Left ventricle myocardium inferior (tissue), 1 donor: ENCODE measurements around the gene CHSY1. TPM values are rescaled to one million over a fixed set of nuclear protein-coding genes. Genes with fewer than 3 reads are reported as not detected.

ENCODE experiments used
- DNase-seq: peaks from one replicate; pipeline ENCODE4 v3.0.0-alpha.2; 2020
- H3K27ac ChIP-seq: fragments of 200-600 bp; replicated peaks from 2 replicates; pipeline ENCODE4 v1.8.0; 2021
- H3K27me3 ChIP-seq: fragments of 200-600 bp; 2 replicates; pipeline ENCODE4 v1.8.0; 2021; ENCODE audit warnings: low read depth
- H3K36me3 ChIP-seq: fragments of 200-600 bp; 2 replicates; pipeline ENCODE4 v1.8.0; 2021
- H3K4me1 ChIP-seq: fragments of 200-600 bp; 2 replicates; pipeline ENCODE4 v1.8.0; 2021
- H3K4me3 ChIP-seq: fragments of 200-600 bp; 2 replicates; pipeline ENCODE4 v1.8.0; 2021; ENCODE audit warnings: mild to moderate bottlenecking, moderate library complexity
- H3K9me3 ChIP-seq: fragments of 200-600 bp; replicated peaks from 2 replicates; pipeline ENCODE4 v1.8.0; 2021
- intact Hi-C: fragments of 100-400 bp; cut with micrococcal nuclease; formaldehyde crosslinking; loops from one replicate; pipeline ENCODE4 v1.11.0; 2022
- total RNA-seq: library from RNA; stranded (reverse); fragmentation: NEBNext Ultra II Directional; extraction: Animal tissue kit (Norgen Biotek cat#: 25700); gene quantifications from one replicate; pipeline ENCODE4 v1.2.1, GENCODE V29; 2021
- TF ChIP-seq, protein P1 (sequence below): fragments of 200-600 bp; IDR thresholded peaks from 2 replicates; pipeline ENCODE4 v1.8.0; 2021; ENCODE audit warnings: antibody characterized with exemption, mild to moderate bottlenecking, borderline replicate concordance
- donor health status: DM: no; HTN: yes; CAD: no; lungs with severe emphysema.

Gene CHSY1
- total RNA-seq, 1 donor from 2014 or later, result 15.1 TPM

GRCh38 chr15:101175401-101175800 lies 76.4 kb downstream of the CHSY1 start:
- Histone ChIP-seq H3K27me3 (no peaks in the 10 kb centered on the region), H3K4me1 (peaks cover 56% of the 10 kb centered on the region), H3K4me3 (no peak overlapping the region), H3K27ac (peak overlapping the region; percentile 83), H3K36me3 (peaks cover 41% of the 10 kb centered on the region), H3K9me3 (peaks cover 6% of the 10 kb centered on the region)
- TF ChIP-seq, protein P1, sequence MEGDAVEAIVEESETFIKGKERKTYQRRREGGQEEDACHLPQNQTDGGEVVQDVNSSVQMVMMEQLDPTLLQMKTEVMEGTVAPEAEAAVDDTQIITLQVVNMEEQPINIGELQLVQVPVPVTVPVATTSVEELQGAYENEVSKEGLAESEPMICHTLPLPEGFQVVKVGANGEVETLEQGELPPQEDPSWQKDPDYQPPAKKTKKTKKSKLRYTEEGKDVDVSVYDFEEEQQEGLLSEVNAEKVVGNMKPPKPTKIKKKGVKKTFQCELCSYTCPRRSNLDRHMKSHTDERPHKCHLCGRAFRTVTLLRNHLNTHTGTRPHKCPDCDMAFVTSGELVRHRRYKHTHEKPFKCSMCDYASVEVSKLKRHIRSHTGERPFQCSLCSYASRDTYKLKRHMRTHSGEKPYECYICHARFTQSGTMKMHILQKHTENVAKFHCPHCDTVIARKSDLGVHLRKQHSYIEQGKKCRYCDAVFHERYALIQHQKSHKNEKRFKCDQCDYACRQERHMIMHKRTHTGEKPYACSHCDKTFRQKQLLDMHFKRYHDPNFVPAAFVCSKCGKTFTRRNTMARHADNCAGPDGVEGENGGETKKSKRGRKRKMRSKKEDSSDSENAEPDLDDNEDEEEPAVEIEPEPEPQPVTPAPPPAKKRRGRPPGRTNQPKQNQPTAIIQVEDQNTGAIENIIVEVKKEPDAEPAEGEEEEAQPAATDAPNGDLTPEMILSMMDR, result no peak
- intact Hi-C loops, result no loop called here
- DNase-seq, result no peak

DNA sequence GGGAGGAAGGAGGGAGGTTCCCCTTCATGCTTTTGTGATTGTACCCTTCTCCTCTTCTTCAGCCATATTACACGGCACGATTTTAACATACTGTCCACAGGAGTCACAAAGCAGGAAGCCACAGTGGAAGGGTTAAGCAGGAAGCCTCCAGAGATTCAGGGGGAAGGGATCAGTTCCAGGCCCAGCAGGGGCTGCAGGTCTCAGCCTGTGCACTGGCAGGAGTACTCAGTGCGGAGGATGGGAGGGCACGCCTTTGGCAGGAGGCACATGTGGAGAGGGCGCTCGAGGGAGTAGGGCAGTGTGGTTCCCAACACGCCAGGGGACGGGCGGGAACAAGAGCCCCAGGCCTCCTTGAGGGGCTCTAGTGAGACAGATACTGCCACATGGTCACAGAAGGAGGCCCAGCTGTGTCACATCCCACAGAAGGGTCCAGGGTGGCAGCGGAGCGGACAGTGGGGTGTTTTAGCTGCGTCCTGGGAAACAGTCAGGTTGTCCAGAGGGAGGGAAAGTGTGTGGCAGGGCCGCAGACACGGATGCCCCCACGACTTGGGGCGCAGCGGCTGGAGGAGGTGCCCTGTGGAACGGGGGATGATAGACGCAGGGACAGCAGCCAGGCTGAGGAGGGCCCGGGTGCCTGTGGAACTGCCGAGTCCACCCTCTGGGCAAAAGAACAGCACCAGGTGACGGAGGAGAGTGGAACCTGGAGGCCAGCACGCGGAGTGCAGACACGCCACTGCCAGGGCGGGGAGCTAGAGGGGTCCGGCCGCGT lies 77.5 kb downstream of the CHSY1 start:
- no peak for DNase-seq
- intact Hi-C loops, result no loop called here
- TF ChIP-seq, protein P1, result no peak
- H3K27ac ChIP-seq, result peak overlapping the region; percentile 83
- H3K36me3 ChIP-seq, result peaks cover 41% of the 10 kb centered on the region
- H3K9me3 ChIP-seq, result peaks cover 6% of the 10 kb centered on the region
- H3K4me3 ChIP-seq, result no peak overlapping the region
- no peaks in the 10 kb centered on the region for H3K27me3 ChIP-seq
- peaks cover 55% of the 10 kb centered on the region for H3K4me1 ChIP-seq

GRCh38 chr15:101173233-101174119 lies 78.4 kb downstream of the CHSY1 start:
- Histone ChIP-seq H3K36me3 (peaks cover 37% of the 10 kb centered on the region), H3K9me3 (peaks cover 6% of the 10 kb centered on the region), H3K4me3 (no peak overlapping the region), H3K27me3 (no peaks in the 10 kb centered on the region), H3K27ac (peak overlapping the region; percentile 83), H3K4me1 (peaks cover 62% of the 10 kb centered on the region)
- no peak for DNase-seq
- intact Hi-C loops, result no loop called here
- TF ChIP-seq, protein P1, result no peak

DNA sequence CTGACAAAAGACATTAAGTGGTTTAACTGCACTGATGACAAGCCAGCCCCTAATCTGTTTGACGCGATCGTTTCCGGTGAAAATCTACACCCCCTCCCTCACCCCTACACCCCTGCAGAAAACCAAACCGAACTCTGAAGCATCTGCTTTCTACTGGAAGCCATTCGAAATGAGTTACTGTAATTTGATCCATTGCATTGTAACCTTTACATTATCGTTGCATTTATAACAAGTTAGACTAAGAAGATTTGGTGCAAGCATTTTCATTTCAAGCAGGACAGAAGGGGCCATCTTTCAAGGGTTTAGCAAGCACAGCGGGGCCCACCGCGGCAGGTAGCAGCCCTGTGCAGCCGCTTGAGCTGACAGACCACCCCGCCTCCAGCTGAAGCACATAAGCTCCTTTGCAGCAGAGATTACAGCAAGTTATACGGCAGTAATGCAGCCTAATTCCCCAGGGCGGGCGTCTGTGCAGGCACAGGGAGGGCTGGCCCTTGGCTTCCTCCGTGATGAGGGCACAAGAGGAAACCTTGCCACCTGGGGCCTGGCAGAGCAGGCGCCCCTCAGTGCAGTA lies 79.3 kb downstream of the CHSY1 start:
- peaks cover 69% of the 10 kb centered on the region for H3K4me1 ChIP-seq
- no peak for DNase-seq

DNA sequence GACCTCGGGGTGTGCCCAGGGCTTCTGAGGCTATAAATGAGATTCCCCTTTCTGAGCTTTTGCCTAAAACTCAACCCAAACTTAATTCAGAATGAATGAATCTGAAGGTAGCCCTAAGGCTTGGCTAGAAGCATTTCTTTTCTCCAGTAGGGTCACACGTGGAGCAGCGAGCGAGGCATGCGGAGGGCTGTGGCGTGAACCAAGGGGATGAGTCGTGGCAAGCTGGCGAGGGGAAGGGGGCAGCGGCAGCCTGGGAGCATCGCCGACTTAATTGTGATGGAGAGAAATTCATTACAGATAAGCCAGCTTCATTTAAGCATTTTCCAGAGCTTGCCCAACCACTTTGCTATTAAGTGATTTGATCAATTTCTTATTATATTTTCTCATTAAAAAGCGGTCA lies 79.9 kb downstream of the CHSY1 start:
- Histone ChIP-seq H3K4me1 (peaks cover 69% of the 10 kb centered on the region), H3K27me3 (no peaks in the 10 kb centered on the region), H3K4me3 (no peak overlapping the region), H3K27ac (no peak overlapping the region), H3K9me3 (peaks cover 6% of the 10 kb centered on the region), H3K36me3 (peaks cover 24% of the 10 kb centered on the region)
- intact Hi-C loops, result no loop called here
- TF ChIP-seq, protein P1, result no peak
- no peak for DNase-seq

More for the DNA sequence above, 79.3 kb downstream of the CHSY1 start:
- H3K27ac ChIP-seq, result no peak overlapping the region
- peaks cover 6% of the 10 kb centered on the region for H3K9me3 ChIP-seq
- H3K27me3 ChIP-seq, result no peaks in the 10 kb centered on the region
- intact Hi-C loops, result no loop called here
- no peak overlapping the region for H3K4me3 ChIP-seq
- peaks cover 29% of the 10 kb centered on the region for H3K36me3 ChIP-seq
- TF ChIP-seq, protein P1, result no peak
